NB4 (cell line): ENCODE measurements around the gene SMARCAL1.

ENCODE experiments used
- DNase-seq: peaks from one replicate; pipeline ENCODE4 v3.0.0; 2010; ENCODE audit warnings: low read depth
- H3K4me3 ChIP-seq: one replicate; pipeline ENCODE4 v1.5.1; 2011; ENCODE audit warnings: mild to moderate bottlenecking, low read depth, low read length, moderate library complexity
- CTCF ChIP-seq: IDR thresholded peaks from one replicate; pipeline ENCODE4 v1.5.1; 2012; ENCODE audit warnings: low read depth, low read length
- MAX ChIP-seq: IDR thresholded peaks from 2 replicates; pipeline ENCODE4 v1.6.1; 2011; ENCODE audit warnings: low read depth, low read length
- MYC ChIP-seq: IDR thresholded peaks from 2 replicates; pipeline ENCODE4 v1.6.1; 2011; ENCODE audit warnings: low read depth, low read length
- POLR2A ChIP-seq: IDR thresholded peaks from 2 replicates; pipeline ENCODE4 v1.6.1; 2011; ENCODE audit warnings: mild to moderate bottlenecking; ENCODE audit not compliant: insufficient read length; ENCODE audit errors: extremely low read depth

SMARCAL1 gene

GRCh38 chr2:216495656-216496055 is 83.4 kb downstream of the SMARCAL1 start:
- no peak for TF ChIP-seq CTCF
- TF ChIP-seq MYC, result no peak
- TF ChIP-seq POLR2A, result no peak
- H3K4me3 ChIP-seq, result peak overlapping the region; percentile 4
- peak; percentile 74 for DNase-seq

GRCh38 chr2:216497382-216498069 is 85.2 kb downstream of the SMARCAL1 start:
- H3K4me3 ChIP-seq, result peak overlapping the region; percentile 86
- DNase-seq, result no peak
- TF ChIP-seq CTCF (no peak), MYC (no peak), MAX (no peak), POLR2A (no peak)

GRCh38 chr2:216498070-216498378 is 85.7 kb downstream of the SMARCAL1 start:
- TF ChIP-seq CTCF, result no peak
- TF ChIP-seq MYC, result no peak
- no peak for TF ChIP-seq MAX
- TF ChIP-seq POLR2A, result no peak
- H3K4me3 ChIP-seq, result peak overlapping the region; percentile 86
- no peak for DNase-seq

GRCh38 chr2:216498379-216499352 is 86.4 kb downstream of the SMARCAL1 start, which contains the start of gene RPL37A:
RPL37A (plus strand) TSS chr2:216498844; CDS start chr2:216498875, 31 bp downstream.
- H3K4me3 ChIP-seq, result peak within 1 kb of the TSS; percentile 86
- no peak for TF ChIP-seq CTCF
- peak; percentile 99 for TF ChIP-seq POLR2A
- TF ChIP-seq MYC, result peak; percentile 95
- TF ChIP-seq MAX, result peak; percentile 78

GRCh38 chr2:216499641-216500218 is 87.4 kb downstream of the SMARCAL1 start:
- H3K4me3 ChIP-seq, result peak overlapping the region; percentile 86
- peak; percentile 55 for DNase-seq
- TF ChIP-seq CTCF (no peak), MYC (no peak), MAX (no peak), POLR2A (no peak)

More at GRCh38 chr2:216498379-216499352, 86.4 kb downstream of the SMARCAL1 start, which contains the start of gene RPL37A:
- peak; percentile 98 for DNase-seq
